Ovary (tissue), 9 donors: ENCODE results near the gene RHNO1. TPM values are rescaled to one million over a fixed set of nuclear protein-coding genes. Genes with fewer than 3 reads are reported as not detected.

Experiments
- DNase-seq, 5 donors: peaks; one replicate each; pipeline ENCODE4 v3.0.0-alpha.2; 2019 to 2020
- H3K27ac ChIP-seq, 2 donors: fragments of 200-600 bp; one replicate each; pipeline versions ENCODE4 v1.5.1 to v1.8.0; 2019 to 2022
- H3K27me3 ChIP-seq: fragments of 200-600 bp; one replicate; pipeline ENCODE4 v1.8.0; 2022
- H3K36me3 ChIP-seq: fragments of 200-600 bp; sonication (generic); one replicate; pipeline ENCODE4 v1.5.1; 2019
- H3K4me1 ChIP-seq: one replicate; pipeline ENCODE4 v1.8.1; 2013; ENCODE audit warnings: mild to moderate bottlenecking, moderate library complexity; ENCODE audit not compliant: insufficient read depth
- H3K4me3 ChIP-seq: fragments of 200-600 bp; sonication (generic); one replicate; pipeline ENCODE4 v1.5.1; 2017
- H3K9me3 ChIP-seq, 2 donors: fragments of 200-600 bp in 1 of 2; sonication (generic) in 1 of 2; one replicate each; pipeline versions ENCODE4 v1.5.1 to v1.8.1; 2013 to 2019; ENCODE audit warnings: mild to moderate bottlenecking in 1 of 2, moderate library complexity in 1 of 2
- EP300 ChIP-seq: sonication (generic); formaldehyde crosslinking; IDR thresholded peaks from one replicate; pipeline ENCODE4 v1.6.1; 2017; ENCODE audit warnings: antibody characterized with exemption
- POLR2A ChIP-seq: fragments of 450-650 bp; IDR thresholded peaks from one replicate; pipeline ENCODE4 v1.6.1; 2017; ENCODE audit warnings: antibody characterized with exemption, mild to moderate bottlenecking, moderate library complexity
- WGBS, 3 donors: extraction: QIAGEN DNeasy Blood & Tissue Kit in 1 of 3; methylation state at CpG; one replicate each; pipeline versions ENCODE4 v1.1.5 to v1.1.7; 2013 to 2017; 5-methylcytosine and 5-hydroxymethylcytosine counted together
- intact Hi-C, 4 donors: fragments of 100-400 bp; cut with DNase I; formaldehyde crosslinking; loops; one replicate each; pipeline versions ENCODE4 v1.11.0 to v1.15.1; 2022 to 2023
- polyA plus RNA-seq, 2 donors: library from polyadenylated mRNA; stranded (reverse); fragments of 200-250 nt in 1 of 2; fragments of 350-450 nt in 1 of 2; fragmentation: Illumina TruSeq in 1 of 2; extraction: RNeasy Lipid Tissue Mini Kit (QIAGEN cat#74804) in 1 of 2; gene quantifications; one replicate each; pipeline ENCODE4 v1.2.3, GENCODE V29; 2013 to 2014
- total RNA-seq, 7 donors: library from RNA; depleted of rRNA in 2 of 7; stranded (reverse); fragments of >200 nt in 2 of 7; fragmentation: NEBNext Ultra II Directional in 3 of 7; extraction: Animal tissue kit (Norgen Biotek cat#: 25700) in 3 of 7; gene quantifications; one replicate each; pipeline versions ENCODE4 v1.1.0 to v1.2.4, GENCODE V29; 2016 to 2023
- TF ChIP-seq, protein P1 (sequence below), 3 donors: fragments of 450-650 bp in 2 of 3; fragments of 200-600 bp in 1 of 3; IDR thresholded peaks; one replicate each; pipeline versions ENCODE4 v1.5.1 to v1.8.0; 2016 to 2022; ENCODE audit warnings: antibody characterized with exemption in 3 of 3, mild to moderate bottlenecking in 1 of 3
- donor health status: DM: no; HTN: no; CAD: no; lungs with moderate emphysema.
- donor health status: DM: no; HTN: no; CAD: no.
- donor health status: Bipolar disorder and iron deficiency.
- donor health status: DM: yes; HTN: yes; CAD: no.
- donor health status: DM: no; HTN: no; CAD: no.
- donor health status: DM: yes; HTN: yes; CAD: no.

RHNO1 gene
- total and polyA plus RNA-seq, 9 donors = 10.1 to 26.1 (median 18.7) TPM

DNA sequence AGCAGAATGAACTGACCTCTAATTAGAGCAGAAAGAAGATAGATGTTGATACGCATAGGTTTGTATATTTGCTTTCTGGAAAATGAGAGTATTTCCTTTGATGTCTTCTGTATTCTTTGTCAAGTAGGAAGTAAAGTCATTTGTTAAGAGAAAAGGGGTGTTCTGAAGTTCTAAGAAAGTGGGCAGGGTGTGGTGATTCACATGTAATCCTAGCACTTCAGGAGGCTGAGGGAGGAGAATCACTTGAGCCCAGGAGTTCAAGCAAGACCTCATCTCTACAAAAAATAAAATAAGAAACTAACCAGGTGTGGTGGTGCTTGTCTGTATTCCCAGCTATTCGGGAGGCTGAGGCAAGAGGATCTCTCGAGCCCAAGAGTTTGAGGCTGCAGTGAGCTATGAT, 2.8 kb downstream of the RHNO1 start:
- H3K4me3 ChIP-seq = no peak overlapping the region
- H3K9me3 ChIP-seq = no peaks in the 10 kb centered on the region
- intact Hi-C loops = loop anchor here in 1 of 4 donors (10.0 kb wide), 2 partner anchors 45 to 155 kb away; partner anchors contain the start of gene NRIP2
- no peak for DNase-seq
- no peak overlapping the region for H3K27ac ChIP-seq
- H3K36me3 ChIP-seq = no peaks in the 10 kb centered on the region
- 96 to 99% (median 96%) methylated on average over 3 of the region's 3 CpGs for whole genome bisulfite sequencing, 3 donors
- TF ChIP-seq, protein P1, sequence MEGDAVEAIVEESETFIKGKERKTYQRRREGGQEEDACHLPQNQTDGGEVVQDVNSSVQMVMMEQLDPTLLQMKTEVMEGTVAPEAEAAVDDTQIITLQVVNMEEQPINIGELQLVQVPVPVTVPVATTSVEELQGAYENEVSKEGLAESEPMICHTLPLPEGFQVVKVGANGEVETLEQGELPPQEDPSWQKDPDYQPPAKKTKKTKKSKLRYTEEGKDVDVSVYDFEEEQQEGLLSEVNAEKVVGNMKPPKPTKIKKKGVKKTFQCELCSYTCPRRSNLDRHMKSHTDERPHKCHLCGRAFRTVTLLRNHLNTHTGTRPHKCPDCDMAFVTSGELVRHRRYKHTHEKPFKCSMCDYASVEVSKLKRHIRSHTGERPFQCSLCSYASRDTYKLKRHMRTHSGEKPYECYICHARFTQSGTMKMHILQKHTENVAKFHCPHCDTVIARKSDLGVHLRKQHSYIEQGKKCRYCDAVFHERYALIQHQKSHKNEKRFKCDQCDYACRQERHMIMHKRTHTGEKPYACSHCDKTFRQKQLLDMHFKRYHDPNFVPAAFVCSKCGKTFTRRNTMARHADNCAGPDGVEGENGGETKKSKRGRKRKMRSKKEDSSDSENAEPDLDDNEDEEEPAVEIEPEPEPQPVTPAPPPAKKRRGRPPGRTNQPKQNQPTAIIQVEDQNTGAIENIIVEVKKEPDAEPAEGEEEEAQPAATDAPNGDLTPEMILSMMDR (IDR thresholded peaks at IDR 0.05) = no peak
- TF ChIP-seq POLR2A = no peak
- TF ChIP-seq EP300 = no peak
- peaks cover 5% of the 10 kb centered on the region for H3K4me1 ChIP-seq
- no peaks in the 10 kb centered on the region for H3K27me3 ChIP-seq

DNA sequence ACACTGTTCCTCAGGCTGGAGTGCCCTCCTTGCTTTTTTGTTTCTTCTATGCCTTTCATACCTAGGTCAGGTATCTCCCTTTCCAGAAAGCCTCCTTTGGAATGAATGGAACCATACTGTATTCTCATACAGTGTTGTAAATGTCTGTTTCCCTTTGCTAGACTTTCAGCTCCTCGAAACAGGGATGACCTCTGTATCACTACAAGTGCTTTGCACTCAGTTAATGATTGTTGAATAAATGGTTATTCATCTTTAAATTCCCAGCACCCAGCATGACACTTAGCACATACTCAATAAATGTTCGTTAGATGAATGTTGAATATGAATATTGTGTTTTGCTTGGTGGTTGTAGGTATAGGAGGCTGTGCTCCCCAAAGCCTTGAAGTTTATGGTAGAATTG, 7.8 kb downstream of the RHNO1 start:
- 83 to 93% (median 86%) methylated on average over 2 of the region's 2 CpGs for WGBS, 3 donors
- Histone ChIP-seq H3K27ac (no peak overlapping the region), H3K9me3 (no peaks in the 10 kb centered on the region), H3K27me3 (no peaks in the 10 kb centered on the region), H3K4me3 (no peak overlapping the region), H3K36me3 (no peaks in the 10 kb centered on the region), H3K4me1 (peaks cover under 1% of the 10 kb centered on the region)
- DNase-seq = no peak
- intact Hi-C loops = loop anchor here in 1 of 4 donors (10.0 kb wide), 1 partner anchor 50 kb away; the partner anchor contains the start of gene NRIP2
- TF ChIP-seq POLR2A (no peak), EP300 (no peak)
- TF ChIP-seq, protein P1 (IDR thresholded peaks at IDR 0.05) = no peak

DNA sequence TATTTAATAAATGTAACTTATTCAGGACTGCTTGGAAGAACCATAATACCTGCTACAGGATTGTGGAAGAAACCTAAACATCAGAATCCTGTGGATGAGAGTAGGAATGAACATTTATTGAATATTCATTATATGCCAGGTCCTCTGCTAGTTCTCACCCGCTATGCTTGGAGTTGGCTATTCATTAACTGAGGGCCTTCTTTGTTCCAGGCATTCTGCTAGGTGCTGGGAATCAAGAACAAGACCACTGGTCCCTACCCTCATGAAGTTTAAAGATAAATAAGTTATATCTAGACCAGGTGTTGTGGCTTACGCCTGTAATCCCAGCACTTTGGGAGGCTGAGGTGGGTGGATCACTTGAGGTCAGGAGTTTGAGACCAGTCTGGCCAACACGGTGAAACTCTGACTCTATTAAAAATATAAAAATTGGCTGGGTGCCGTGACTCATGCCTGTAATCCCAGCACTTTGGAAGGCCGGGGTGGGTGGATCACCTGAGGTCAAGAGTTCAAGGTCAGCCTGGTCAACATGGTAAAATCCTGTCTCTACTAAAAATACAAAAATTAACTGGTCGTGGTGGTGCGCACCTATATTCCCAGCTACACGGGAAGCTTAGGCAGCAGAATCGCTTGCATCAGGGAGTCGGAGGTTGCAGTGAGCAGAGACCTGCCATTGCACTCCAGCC, 9.9 kb downstream of the RHNO1 start:
- H3K4me1 ChIP-seq = peaks cover 5% of the 10 kb centered on the region
- TF ChIP-seq EP300 (no peak), POLR2A (no peak)
- TF ChIP-seq, protein P1 (IDR thresholded peaks at IDR 0.05) = no peak
- no peak overlapping the region for H3K4me3 ChIP-seq
- H3K27me3 ChIP-seq = no peaks in the 10 kb centered on the region
- DNase-seq = no peak
- no peaks in the 10 kb centered on the region for H3K36me3 ChIP-seq
- WGBS, 3 donors = 77 to 80% (median 78%) methylated on average over 10 of the region's 10 CpGs
- H3K27ac ChIP-seq = no peak overlapping the region
- no peaks in the 10 kb centered on the region for H3K9me3 ChIP-seq
- intact Hi-C loops = loop anchor here in 1 of 4 donors (10.0 kb wide), 1 partner anchor 52 kb away; the partner anchor contains the start of gene NRIP2

DNA sequence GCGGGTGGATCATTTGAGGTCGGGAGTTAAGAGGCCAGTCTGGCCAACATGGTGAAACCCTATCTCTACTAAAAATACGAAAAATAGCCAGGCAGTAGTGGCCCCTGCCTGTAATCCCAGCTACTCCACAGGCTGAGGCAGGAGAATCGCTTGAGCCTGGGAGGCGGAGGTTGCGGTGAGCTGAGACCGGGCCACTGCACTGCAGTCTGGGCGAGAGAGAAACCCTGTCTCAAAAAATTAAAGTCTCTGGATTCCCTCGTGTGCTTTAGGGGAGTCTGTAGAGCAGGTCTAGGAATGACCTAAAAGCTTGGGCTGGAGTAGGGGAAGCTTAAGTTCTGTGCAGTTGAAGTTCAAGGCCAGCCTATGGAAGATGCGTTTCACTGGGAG, 13.0 kb downstream of the RHNO1 start:
- no peaks in the 10 kb centered on the region for H3K9me3 ChIP-seq
- H3K27ac ChIP-seq = peak overlapping the region; percentile 82 to 98
- no peak for DNase-seq
- no peaks in the 10 kb centered on the region for H3K27me3 ChIP-seq
- H3K4me3 ChIP-seq = peak overlapping the region; percentile 97
- intact Hi-C loops = no loop called here
- peaks cover 13% of the 10 kb centered on the region for H3K4me1 ChIP-seq
- no peaks in the 10 kb centered on the region for H3K36me3 ChIP-seq
- WGBS, 3 donors = 28 to 36% (median 34%) methylated on average over 10 of the region's 10 CpGs
- TF ChIP-seq, protein P1 (IDR thresholded peaks at IDR 0.05) = no peak
- no peak for TF ChIP-seq EP300
- no peak for TF ChIP-seq POLR2A
